Dendritic cell treated with granulocyte-macrophage colony-stimulating factor and Interleukin-4, amounts not matched to agents 40 ng/mL and 50 ng/mL, for 4 days (primary cell): ENCODE data around the gene FAM221A.
"Not testable (repeated sequence)": the region's sequence is repeated elsewhere in the genome, so short reads cannot be mapped to it uniquely, and the experiment has no call there.

Experiments
- H3K27ac Mint-ChIP-seq: one replicate; pipeline ENCODE4 v1.8.0; 2022; ENCODE audit warnings: mild to moderate bottlenecking, mixed read lengths
- H3K27me3 Mint-ChIP-seq: one replicate; pipeline ENCODE4 v1.8.0; 2022; ENCODE audit warnings: mild to moderate bottlenecking, mixed read lengths
- H3K36me3 Mint-ChIP-seq: one replicate; pipeline ENCODE4 v1.8.0; 2022; ENCODE audit warnings: low read depth, mixed read lengths
- H3K4me1 Mint-ChIP-seq: one replicate; pipeline ENCODE4 v1.8.0; 2022; ENCODE audit warnings: low read depth, mixed read lengths
- H3K4me3 Mint-ChIP-seq: one replicate; pipeline ENCODE4 v1.8.0; 2022; ENCODE audit warnings: mild to moderate bottlenecking, moderate library complexity, mixed read lengths
- H3K9me3 Mint-ChIP-seq: one replicate; pipeline ENCODE4 v1.8.0; 2022; ENCODE audit warnings: mixed read lengths
- intact Hi-C: fragments of 100-400 bp; cut with micrococcal nuclease; formaldehyde crosslinking; loops from one replicate; pipeline ENCODE4 v1.15.0; 2022

Gene FAM221A

GRCh38 chr7:23714150-23714464 lies 34.1 kb downstream of the FAM221A start:
- no peak overlapping the region for H3K27ac Mint-ChIP-seq
- intact Hi-C loops: loop anchor here (5.0 kb wide), 1 partner anchor 437 kb away; no protein-coding TSS in a partner anchor
- no peak overlapping the region for H3K4me3 Mint-ChIP-seq
- H3K27me3 Mint-ChIP-seq: no peaks in the 10 kb centered on the region
- H3K36me3 Mint-ChIP-seq: no peaks in the 10 kb centered on the region
- no peaks in the 10 kb centered on the region for H3K4me1 Mint-ChIP-seq
- no peaks in the 10 kb centered on the region for H3K9me3 Mint-ChIP-seq

GRCh38 chr7:23714579-23714978 lies 34.6 kb downstream of the FAM221A start:
- H3K27me3 Mint-ChIP-seq: no peaks in the 10 kb centered on the region

GRCh38 chr7:23715099-23715498 lies 35.1 kb downstream of the FAM221A start:
- intact Hi-C loops: no loop called here
- no peaks in the 10 kb centered on the region for H3K4me1 Mint-ChIP-seq
- H3K27me3 Mint-ChIP-seq: no peaks in the 10 kb centered on the region
- H3K4me3 Mint-ChIP-seq: no peak overlapping the region
- no peaks in the 10 kb centered on the region for H3K36me3 Mint-ChIP-seq
- H3K27ac Mint-ChIP-seq: no peak overlapping the region
- H3K9me3 Mint-ChIP-seq: no peaks in the 10 kb centered on the region

More at GRCh38 chr7:23714579-23714978, 34.6 kb downstream of the FAM221A start:
- H3K4me3 Mint-ChIP-seq: no peak overlapping the region
- H3K36me3 Mint-ChIP-seq: no peaks in the 10 kb centered on the region
- H3K27ac Mint-ChIP-seq: no peak overlapping the region
- H3K4me1 Mint-ChIP-seq: no peaks in the 10 kb centered on the region
- H3K9me3 Mint-ChIP-seq: no peaks in the 10 kb centered on the region
- intact Hi-C loops: loop anchor here (5.0 kb wide), 1 partner anchor 437 kb away; no protein-coding TSS in a partner anchor

- intact Hi-C loops: no loop called here
- H3K4me3 Mint-ChIP-seq: no peak overlapping the region
- H3K27ac Mint-ChIP-seq: no peak overlapping the region
- peaks cover 3% of the 10 kb centered on the region for H3K27me3 Mint-ChIP-seq
- no peaks in the 10 kb centered on the region for H3K4me1 Mint-ChIP-seq
- no peaks in the 10 kb centered on the region for H3K9me3 Mint-ChIP-seq
- no peaks in the 10 kb centered on the region for H3K36me3 Mint-ChIP-seq
Measured at GRCh38 chr7:23717788-23718187, 37.8 kb downstream of the FAM221A start.

- intact Hi-C loops: no loop called here
- Mint-ChIP-seq H3K27me3 (peaks cover 3% of the 10 kb centered on the region), H3K4me1 (no peaks in the 10 kb centered on the region), H3K27ac (no peak overlapping the region), H3K9me3 (no peaks in the 10 kb centered on the region), H3K36me3 (no peaks in the 10 kb centered on the region), H3K4me3 (no peak overlapping the region)
Measured at GRCh38 chr7:23721456-23721855, 41.5 kb downstream of the FAM221A start.

GRCh38 chr7:23722587-23723216 lies 42.7 kb downstream of the FAM221A start:
- H3K36me3 Mint-ChIP-seq, H3K4me3 Mint-ChIP-seq, intact Hi-C loops, H3K27ac Mint-ChIP-seq, H3K9me3 Mint-ChIP-seq, H3K4me1 Mint-ChIP-seq, H3K27me3 Mint-ChIP-seq: not testable (repeated sequence)

- H3K27ac Mint-ChIP-seq, H3K27me3 Mint-ChIP-seq, H3K4me3 Mint-ChIP-seq, intact Hi-C loops, H3K4me1 Mint-ChIP-seq, H3K9me3 Mint-ChIP-seq, H3K36me3 Mint-ChIP-seq: not testable (repeated sequence)
Measured at GRCh38 chr7:23724113-23724512, 44.1 kb downstream of the FAM221A start.

- intact Hi-C loops: no loop called here
- peaks cover 38% of the 10 kb centered on the region for H3K9me3 Mint-ChIP-seq
- no peak overlapping the region for H3K27ac Mint-ChIP-seq
- H3K27me3 Mint-ChIP-seq: no peaks in the 10 kb centered on the region
- H3K4me3 Mint-ChIP-seq: no peak overlapping the region
- H3K36me3 Mint-ChIP-seq: no peaks in the 10 kb centered on the region
- no peaks in the 10 kb centered on the region for H3K4me1 Mint-ChIP-seq
Measured at GRCh38 chr7:23742051-23742450, 62.1 kb downstream of the FAM221A start.

- Mint-ChIP-seq H3K9me3 (peaks cover 38% of the 10 kb centered on the region), H3K27me3 (no peaks in the 10 kb centered on the region), H3K36me3 (no peaks in the 10 kb centered on the region), H3K27ac (no peak overlapping the region), H3K4me1 (no peaks in the 10 kb centered on the region), H3K4me3 (no peak overlapping the region)
- intact Hi-C loops: no loop called here
Measured at GRCh38 chr7:23743226-23743625, 63.2 kb downstream of the FAM221A start.

- Mint-ChIP-seq H3K4me1 (no peaks in the 10 kb centered on the region), H3K4me3 (no peak overlapping the region), H3K27me3 (no peaks in the 10 kb centered on the region), H3K9me3 (peaks cover 38% of the 10 kb centered on the region), H3K27ac (no peak overlapping the region), H3K36me3 (no peaks in the 10 kb centered on the region)
- intact Hi-C loops: no loop called here
Measured at GRCh38 chr7:23746629-23747028, 66.6 kb downstream of the FAM221A start.

- H3K27me3 Mint-ChIP-seq: no peaks in the 10 kb centered on the region
- no peak overlapping the region for H3K4me3 Mint-ChIP-seq
- no peak overlapping the region for H3K27ac Mint-ChIP-seq
- intact Hi-C loops: no loop called here
- H3K4me1 Mint-ChIP-seq: no peaks in the 10 kb centered on the region
- no peaks in the 10 kb centered on the region for H3K36me3 Mint-ChIP-seq
- peaks cover 9% of the 10 kb centered on the region for H3K9me3 Mint-ChIP-seq
Measured at GRCh38 chr7:23751852-23752251, 71.9 kb downstream of the FAM221A start.
